ENCODE results near the gene KDSR.

- TF ChIP-seq CTCF (IDR thresholded peaks at IDR 0.05) = no peak
- TF ChIP-seq POLR2A (IDR thresholded peaks at IDR 0.05) = no peak
- TF ChIP-seq POLR2AphosphoS5 (IDR thresholded peaks at IDR 0.05) = no peak
- no peak for TF ChIP-seq EP300 (IDR thresholded peaks at IDR 0.05)
These were observed 76.2 kb downstream of the KDSR start for GRCh38 chr18:63290821-63291200.

Data from sigmoid colon (tissue), 4 donors.